Epithelial cell of esophagus (primary cell): ENCODE measurements around the gene BICDL2.

Source experiments
- DNase-seq: peaks from one replicate; pipeline ENCODE4 v3.0.0; 2010; ENCODE audit warnings: low read depth
- H3K4me3 ChIP-seq: 2 replicates; pipeline ENCODE4 v1.5.1; 2011; ENCODE audit warnings: mild to moderate bottlenecking, low read length, control low read depth
- CTCF ChIP-seq: IDR thresholded peaks from 2 replicates; pipeline ENCODE4 v1.5.1; 2011; ENCODE audit warnings: low read depth, mild to moderate bottlenecking, low read length, control low read depth, inconsistent platforms; ENCODE audit not compliant: insufficient read depth; ENCODE audit errors: missing control alignments

BICDL2 gene

DNA sequence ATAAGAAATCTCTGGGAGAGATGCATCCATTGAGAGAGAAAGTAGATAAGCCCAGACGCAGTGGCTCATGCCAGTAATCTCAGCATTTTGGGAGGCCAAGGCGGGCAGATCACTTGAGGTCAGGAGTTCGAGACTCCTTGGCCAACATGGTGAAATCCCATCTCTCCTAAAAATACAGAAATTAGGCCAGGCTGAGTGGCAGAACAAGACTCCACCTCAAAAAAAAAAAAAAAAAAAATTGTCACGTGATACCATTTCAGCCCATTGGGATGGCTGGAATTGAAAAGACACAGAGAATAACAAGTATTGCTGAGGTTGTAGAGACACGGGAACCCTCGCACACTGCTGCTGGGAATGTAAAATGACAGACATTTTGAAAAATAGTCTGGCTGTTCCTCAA, 25.8 kb upstream of the BICDL2 start:
- DNase-seq = no peak
- H3K4me3 ChIP-seq = no peak overlapping the region
- no peak for TF ChIP-seq CTCF

- DNase-seq = no peak
- TF ChIP-seq CTCF = no peak
- H3K4me3 ChIP-seq = no peak overlapping the region
Observed at GRCh38 chr16:3060339-3061127, 23.8 kb upstream of the BICDL2 start.

GRCh38 chr16:3059723-3060242, 23.0 kb upstream of the BICDL2 start:
- peak overlapping the region; percentile 69 for H3K4me3 ChIP-seq
- no peak for TF ChIP-seq CTCF
- no peak for DNase-seq

- DNase-seq = peak; percentile 77
- H3K4me3 ChIP-seq = peak overlapping the region; percentile 69
- TF ChIP-seq CTCF = peak; percentile 54
Observed at GRCh38 chr16:3059041-3059722, 22.4 kb upstream of the BICDL2 start.

- peak; percentile 39 for TF ChIP-seq CTCF
- peak; percentile 64 for DNase-seq
- peak overlapping the region; percentile 69 for H3K4me3 ChIP-seq
Observed at GRCh38 chr16:3058139-3059030, 21.6 kb upstream of the BICDL2 start.

DNA sequence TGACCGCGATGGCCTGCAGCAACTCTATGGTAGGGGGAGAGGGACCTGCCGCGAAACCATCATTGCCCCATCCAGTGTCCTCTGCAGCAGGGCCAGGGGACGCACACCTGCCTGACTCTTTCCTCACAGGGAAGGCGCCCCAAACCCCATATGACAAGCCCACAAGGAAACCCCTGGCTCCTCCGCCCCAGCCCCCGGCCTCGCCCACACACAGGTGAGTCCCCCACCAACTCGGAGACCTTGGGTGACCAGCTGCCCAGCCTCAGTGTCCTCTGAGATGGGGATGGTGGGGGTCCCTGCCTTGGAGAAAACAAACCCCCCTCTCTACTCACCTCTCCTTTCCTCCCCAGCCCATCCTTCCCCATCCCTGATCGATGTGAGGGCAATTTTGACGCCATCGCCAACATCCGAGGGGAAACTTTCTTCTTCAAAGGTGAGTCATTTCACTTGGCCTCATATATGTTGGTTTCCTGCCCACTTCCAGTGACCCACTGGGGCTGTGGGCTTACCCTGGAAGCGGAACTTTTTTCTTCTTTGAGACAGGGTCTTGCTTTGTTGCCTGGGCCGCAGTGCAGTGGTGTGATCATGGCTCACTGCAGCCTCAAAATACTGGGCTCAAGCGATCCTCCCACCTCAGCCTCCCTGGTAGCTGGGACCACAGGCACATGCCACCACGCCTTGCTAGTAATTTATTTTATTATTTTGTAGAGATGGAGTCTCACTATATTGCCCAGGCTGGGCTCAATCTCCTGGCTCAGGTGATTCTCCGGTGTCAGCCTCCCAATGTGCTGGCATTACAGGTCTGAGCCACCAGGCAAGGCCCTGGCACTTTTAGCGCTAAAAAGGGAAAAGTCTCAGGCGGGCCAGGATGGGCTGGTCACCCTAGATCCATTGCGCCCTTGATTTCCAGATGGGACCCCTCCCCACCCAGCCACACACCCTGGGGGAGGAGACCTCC, 20.7 kb upstream of the BICDL2 start:
- DNase-seq = no peak
- TF ChIP-seq CTCF = no peak
- no peak overlapping the region for H3K4me3 ChIP-seq
